ENCODE measurements around the gene DCAF7.

DCAF7 gene

GRCh38 chr17:63538693-63539595, 11.3 kb upstream of the DCAF7 start:
- H3K79me2 ChIP-seq (ENCODE audit: low read length): no peaks in the 10 kb centered on the region
- H3K27ac ChIP-seq (ENCODE audit: low read length): no peak overlapping the region
- peak overlapping the region; percentile 19; the same call in 1 of the 2 replicates for H3K4me2 ChIP-seq (ENCODE audit: low read depth, low read length)
- H2AFZ ChIP-seq (ENCODE audit: low read length): no peak overlapping the region
- no peaks in the 10 kb centered on the region for H3K9me3 ChIP-seq (replicated peaks; ENCODE audit: insufficient read depth, low read length)
- no peaks in the 10 kb centered on the region for H3F3A ChIP-seq (ENCODE audit: insufficient read depth, low read length)
- no peak overlapping the region for H3K9ac ChIP-seq (ENCODE audit: low read length)
- no peak overlapping the region for H3K4me3 ChIP-seq (ENCODE audit: low read length)
- no peaks in the 10 kb centered on the region for H3K36me3 ChIP-seq (replicated peaks; ENCODE audit: insufficient read depth, low read length)
- no peaks in the 10 kb centered on the region for H4K20me1 ChIP-seq (ENCODE audit: insufficient read depth, low read length)
- DNase-seq: no peak
- H3K27me3 ChIP-seq (replicated peaks; ENCODE audit: insufficient read depth, low read length): peaks cover 46% of the 10 kb centered on the region
- H3K9me2 ChIP-seq (replicated peaks; ENCODE audit: insufficient read depth, low read length): no peaks in the 10 kb centered on the region
- TF ChIP-seq CTCF (IDR thresholded peaks at IDR 0.05; ENCODE audit: low read length) (no peak), EZH2 (optimal IDR thresholded peaks at IDR 0.05; ENCODE audit: low read depth, low read length) (no peak), EZH2phosphoT487 (IDR thresholded peaks at IDR 0.05; ENCODE audit: low read length) (no peak)
- no peaks in the 10 kb centered on the region for H3K4me1 ChIP-seq (ENCODE audit: low read length)

GRCh38 chr17:63540590-63540989, 9.7 kb upstream of the DCAF7 start:
- H3K9ac ChIP-seq (ENCODE audit: low read length): no peak overlapping the region
- H2AFZ ChIP-seq (ENCODE audit: low read length): no peak overlapping the region
- no peak overlapping the region for H3K27ac ChIP-seq (ENCODE audit: low read length)
- H3K4me3 ChIP-seq (ENCODE audit: low read length): no peak overlapping the region
- no peaks in the 10 kb centered on the region for H3K36me3 ChIP-seq (replicated peaks; ENCODE audit: insufficient read depth, low read length)
- H3K27me3 ChIP-seq (replicated peaks; ENCODE audit: insufficient read depth, low read length): peaks cover 40% of the 10 kb centered on the region
- H3K4me1 ChIP-seq (ENCODE audit: low read length): no peaks in the 10 kb centered on the region
- no peaks in the 10 kb centered on the region for H3F3A ChIP-seq (ENCODE audit: insufficient read depth, low read length)
- no peaks in the 10 kb centered on the region for H3K9me2 ChIP-seq (replicated peaks; ENCODE audit: insufficient read depth, low read length)
- H3K4me2 ChIP-seq (ENCODE audit: low read depth, low read length): no peak overlapping the region
- no peaks in the 10 kb centered on the region for H3K79me2 ChIP-seq (ENCODE audit: low read length)
- no peak for TF ChIP-seq CTCF (IDR thresholded peaks at IDR 0.05; ENCODE audit: low read length)
- TF ChIP-seq EZH2phosphoT487 (IDR thresholded peaks at IDR 0.05; ENCODE audit: low read length): no peak
- TF ChIP-seq EZH2 (optimal IDR thresholded peaks at IDR 0.05; ENCODE audit: low read depth, low read length): no peak
- no peaks in the 10 kb centered on the region for H3K9me3 ChIP-seq (replicated peaks; ENCODE audit: insufficient read depth, low read length)
- no peaks in the 10 kb centered on the region for H4K20me1 ChIP-seq (ENCODE audit: insufficient read depth, low read length)
- no peak for DNase-seq

- no peaks in the 10 kb centered on the region for H3K4me1 ChIP-seq (ENCODE audit: low read length)
- no peak overlapping the region for H3K4me3 ChIP-seq (ENCODE audit: low read length)
- no peaks in the 10 kb centered on the region for H3K36me3 ChIP-seq (replicated peaks; ENCODE audit: insufficient read depth, low read length)
- H3K9me3 ChIP-seq (replicated peaks; ENCODE audit: insufficient read depth, low read length): no peaks in the 10 kb centered on the region
- DNase-seq: no peak
- H3K4me2 ChIP-seq (ENCODE audit: low read depth, low read length): no peak overlapping the region
- H3K79me2 ChIP-seq (ENCODE audit: low read length): no peaks in the 10 kb centered on the region
- H4K20me1 ChIP-seq (ENCODE audit: insufficient read depth, low read length): no peaks in the 10 kb centered on the region
- no peaks in the 10 kb centered on the region for H3K9me2 ChIP-seq (replicated peaks; ENCODE audit: insufficient read depth, low read length)
- H3K27me3 ChIP-seq (replicated peaks; ENCODE audit: insufficient read depth, low read length): peaks cover 36% of the 10 kb centered on the region
- no peaks in the 10 kb centered on the region for H3F3A ChIP-seq (ENCODE audit: insufficient read depth, low read length)
- no peak overlapping the region for H3K27ac ChIP-seq (ENCODE audit: low read length)
- no peak overlapping the region for H3K9ac ChIP-seq (ENCODE audit: low read length)
- H2AFZ ChIP-seq (ENCODE audit: low read length): no peak overlapping the region
- TF ChIP-seq CTCF (IDR thresholded peaks at IDR 0.05; ENCODE audit: low read length) (no peak), EZH2 (optimal IDR thresholded peaks at IDR 0.05; ENCODE audit: low read depth, low read length) (no peak), EZH2phosphoT487 (IDR thresholded peaks at IDR 0.05; ENCODE audit: low read length) (no peak)
Measured at GRCh38 chr17:63542218-63542545, 8.1 kb upstream of the DCAF7 start.

All from MM.1S (cell line).